ENCODE data around the gene CNN2. TPM values are rescaled to one million over a fixed set of nuclear protein-coding genes. Genes with fewer than 3 reads are reported as not detected.

Gene CNN2
- total and polyA plus RNA-seq, 2 of the 13 experiments (the other 11 are each of a cell fraction or from before 2014, with no cell fraction given): 63.6 to 70.0 TPM

DNA sequence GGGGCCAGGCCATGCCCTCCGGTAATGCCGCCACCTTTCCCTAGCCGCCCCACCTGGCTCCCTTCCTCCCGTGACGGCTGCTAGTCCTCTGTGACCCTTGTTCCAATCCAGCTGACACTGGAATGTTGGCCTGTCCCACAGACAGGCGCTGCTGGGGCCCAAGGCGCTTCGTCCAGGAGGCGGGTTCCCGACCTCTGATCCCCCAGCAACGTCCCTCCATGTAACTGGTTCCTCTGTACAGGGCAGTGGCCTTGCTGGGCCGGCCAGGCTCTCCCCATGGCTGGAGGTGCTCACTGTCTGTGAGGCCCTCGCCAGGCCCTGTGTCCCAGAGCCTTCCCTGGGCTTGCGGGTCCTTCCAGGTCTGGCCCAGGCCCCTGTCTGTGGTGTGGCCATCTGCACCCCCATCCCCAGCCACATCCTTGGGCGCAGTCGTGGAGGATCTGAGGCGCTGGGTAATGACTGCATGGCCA is 33.0 kb upstream of the CNN2 start (continued):
- peak; percentile 29 for TF ChIP-seq ASH2L (IDR thresholded peaks at IDR 0.05; ENCODE audit: insufficient read length, low read depth, low read length)
- TF ChIP-seq, protein P1, sequence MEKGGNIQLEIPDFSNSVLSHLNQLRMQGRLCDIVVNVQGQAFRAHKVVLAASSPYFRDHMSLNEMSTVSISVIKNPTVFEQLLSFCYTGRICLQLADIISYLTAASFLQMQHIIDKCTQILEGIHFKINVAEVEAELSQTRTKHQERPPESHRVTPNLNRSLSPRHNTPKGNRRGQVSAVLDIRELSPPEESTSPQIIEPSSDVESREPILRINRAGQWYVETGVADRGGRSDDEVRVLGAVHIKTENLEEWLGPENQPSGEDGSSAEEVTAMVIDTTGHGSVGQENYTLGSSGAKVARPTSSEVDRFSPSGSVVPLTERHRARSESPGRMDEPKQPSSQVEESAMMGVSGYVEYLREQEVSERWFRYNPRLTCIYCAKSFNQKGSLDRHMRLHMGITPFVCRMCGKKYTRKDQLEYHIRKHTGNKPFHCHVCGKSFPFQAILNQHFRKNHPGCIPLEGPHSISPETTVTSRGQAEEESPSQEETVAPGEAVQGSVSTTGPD (CRISPR knock-in tag; IDR thresholded peaks at IDR 0.05): no peak
- TF ChIP-seq, protein P2, sequence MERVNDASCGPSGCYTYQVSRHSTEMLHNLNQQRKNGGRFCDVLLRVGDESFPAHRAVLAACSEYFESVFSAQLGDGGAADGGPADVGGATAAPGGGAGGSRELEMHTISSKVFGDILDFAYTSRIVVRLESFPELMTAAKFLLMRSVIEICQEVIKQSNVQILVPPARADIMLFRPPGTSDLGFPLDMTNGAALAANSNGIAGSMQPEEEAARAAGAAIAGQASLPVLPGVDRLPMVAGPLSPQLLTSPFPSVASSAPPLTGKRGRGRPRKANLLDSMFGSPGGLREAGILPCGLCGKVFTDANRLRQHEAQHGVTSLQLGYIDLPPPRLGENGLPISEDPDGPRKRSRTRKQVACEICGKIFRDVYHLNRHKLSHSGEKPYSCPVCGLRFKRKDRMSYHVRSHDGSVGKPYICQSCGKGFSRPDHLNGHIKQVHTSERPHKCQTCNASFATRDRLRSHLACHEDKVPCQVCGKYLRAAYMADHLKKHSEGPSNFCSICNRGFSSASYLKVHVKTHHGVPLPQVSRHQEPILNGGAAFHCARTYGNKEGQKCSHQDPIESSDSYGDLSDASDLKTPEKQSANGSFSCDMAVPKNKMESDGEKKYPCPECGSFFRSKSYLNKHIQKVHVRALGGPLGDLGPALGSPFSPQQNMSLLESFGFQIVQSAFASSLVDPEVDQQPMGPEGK (CRISPR knock-in tag; IDR thresholded peaks at IDR 0.05): peak; percentile 82
- no peak for TF ChIP-seq ZNF530 (CRISPR knock-in tag; IDR thresholded peaks at IDR 0.05; ENCODE audit: low read depth)
- TF ChIP-seq, protein P3, sequence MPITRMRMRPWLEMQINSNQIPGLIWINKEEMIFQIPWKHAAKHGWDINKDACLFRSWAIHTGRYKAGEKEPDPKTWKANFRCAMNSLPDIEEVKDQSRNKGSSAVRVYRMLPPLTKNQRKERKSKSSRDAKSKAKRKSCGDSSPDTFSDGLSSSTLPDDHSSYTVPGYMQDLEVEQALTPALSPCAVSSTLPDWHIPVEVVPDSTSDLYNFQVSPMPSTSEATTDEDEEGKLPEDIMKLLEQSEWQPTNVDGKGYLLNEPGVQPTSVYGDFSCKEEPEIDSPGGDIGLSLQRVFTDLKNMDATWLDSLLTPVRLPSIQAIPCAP (CRISPR knock-in tag; IDR thresholded peaks at IDR 0.05; ENCODE audit: low read depth): no peak
- TF ChIP-seq GZF1 (CRISPR knock-in tag; IDR thresholded peaks at IDR 0.05): no peak
- TF ChIP-seq ZFY (CRISPR knock-in tag; IDR thresholded peaks at IDR 0.05): peak; percentile 84
- TF ChIP-seq ZFYVE20 (CRISPR knock-in tag; IDR thresholded peaks at IDR 0.05; ENCODE audit: borderline replicate concordance, low read depth): no peak
- TF ChIP-seq THAP11 (CRISPR knock-in tag; IDR thresholded peaks at IDR 0.05): 0 out of 2 replicates have a peak, but pooled peaks have one; percentile 15
- TF ChIP-seq PRPF4 (IDR thresholded peaks at IDR 0.05; ENCODE audit: low read depth, low read length, poor library complexity, severe bottlenecking): no peak
- peak; percentile 82 for TF ChIP-seq ARNTL (CRISPR knock-in tag; IDR thresholded peaks at IDR 0.05)
- no peak for TF ChIP-seq ZNF326 (CRISPR knock-in tag; IDR thresholded peaks at IDR 0.05; ENCODE audit: borderline replicate concordance)
- no peak for TF ChIP-seq SMYD3 (CRISPR knock-in tag; IDR thresholded peaks at IDR 0.05)
- no peak for TF ChIP-seq ZNF33A (CRISPR knock-in tag; IDR thresholded peaks at IDR 0.05; ENCODE audit: borderline replicate concordance)
- 0 out of 2 replicates have a peak, but pooled peaks have one; percentile 9 for TF ChIP-seq FOSL2 (CRISPR knock-in tag; IDR thresholded peaks at IDR 0.05)
- TF ChIP-seq, protein P4, sequence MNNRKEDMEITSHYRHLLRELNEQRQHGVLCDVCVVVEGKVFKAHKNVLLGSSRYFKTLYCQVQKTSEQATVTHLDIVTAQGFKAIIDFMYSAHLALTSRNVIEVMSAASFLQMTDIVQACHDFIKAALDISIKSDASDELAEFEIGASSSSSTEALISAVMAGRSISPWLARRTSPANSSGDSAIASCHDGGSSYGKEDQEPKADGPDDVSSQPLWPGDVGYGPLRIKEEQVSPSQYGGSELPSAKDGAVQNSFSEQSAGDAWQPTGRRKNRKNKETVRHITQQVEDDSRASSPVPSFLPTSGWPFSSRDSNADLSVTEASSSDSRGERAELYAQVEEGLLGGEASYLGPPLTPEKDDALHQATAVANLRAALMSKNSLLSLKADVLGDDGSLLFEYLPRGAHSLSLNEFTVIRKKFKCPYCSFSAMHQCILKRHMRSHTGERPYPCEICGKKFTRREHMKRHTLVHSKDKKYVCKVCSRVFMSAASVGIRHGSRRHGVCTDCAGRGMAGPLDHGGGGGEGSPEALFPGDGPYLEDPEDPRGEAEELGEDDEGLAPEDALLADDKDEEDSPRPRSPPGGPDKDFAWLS (CRISPR knock-in tag; IDR thresholded peaks at IDR 0.05; ENCODE audit: borderline replicate concordance): no peak
- no peak for TF ChIP-seq SRY (CRISPR knock-in tag; IDR thresholded peaks at IDR 0.05)
- TF ChIP-seq FOXA1 (IDR thresholded peaks at IDR 0.05): no peak
- TF ChIP-seq FOXA1 (CRISPR knock-in tag; IDR thresholded peaks at IDR 0.05): no peak
- TF ChIP-seq TEAD3 (CRISPR knock-in tag; optimal IDR thresholded peaks at IDR 0.05; ENCODE audit: borderline replicate concordance): peak; percentile 99
- TF ChIP-seq ATF1 (CRISPR knock-in tag; IDR thresholded peaks at IDR 0.05): no peak
- TF ChIP-seq, protein P5, sequence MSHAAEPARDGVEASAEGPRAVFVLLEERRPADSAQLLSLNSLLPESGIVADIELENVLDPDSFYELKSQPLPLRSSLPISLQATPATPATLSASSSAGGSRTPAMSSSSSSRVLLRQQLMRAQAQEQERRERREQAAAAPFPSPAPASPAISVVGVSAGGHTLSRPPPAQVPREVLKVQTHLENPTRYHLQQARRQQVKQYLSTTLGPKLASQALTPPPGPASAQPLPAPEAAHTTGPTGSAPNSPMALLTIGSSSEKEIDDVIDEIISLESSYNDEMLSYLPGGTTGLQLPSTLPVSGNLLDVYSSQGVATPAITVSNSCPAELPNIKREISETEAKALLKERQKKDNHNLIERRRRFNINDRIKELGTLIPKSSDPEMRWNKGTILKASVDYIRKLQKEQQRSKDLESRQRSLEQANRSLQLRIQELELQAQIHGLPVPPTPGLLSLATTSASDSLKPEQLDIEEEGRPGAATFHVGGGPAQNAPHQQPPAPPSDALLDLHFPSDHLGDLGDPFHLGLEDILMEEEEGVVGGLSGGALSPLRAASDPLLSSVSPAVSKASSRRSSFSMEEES (CRISPR knock-in tag; IDR thresholded peaks at IDR 0.05): peak; percentile 52; the same call in 1 of the 2 replicates
- TF ChIP-seq, protein P6, sequence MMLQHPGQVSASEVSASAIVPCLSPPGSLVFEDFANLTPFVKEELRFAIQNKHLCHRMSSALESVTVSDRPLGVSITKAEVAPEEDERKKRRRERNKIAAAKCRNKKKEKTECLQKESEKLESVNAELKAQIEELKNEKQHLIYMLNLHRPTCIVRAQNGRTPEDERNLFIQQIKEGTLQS (CRISPR knock-in tag; IDR thresholded peaks at IDR 0.05): no peak

Data from HepG2 (cell line).